Measurements from ENCODE around the gene PARP15.

The PARP15 gene

DNA sequence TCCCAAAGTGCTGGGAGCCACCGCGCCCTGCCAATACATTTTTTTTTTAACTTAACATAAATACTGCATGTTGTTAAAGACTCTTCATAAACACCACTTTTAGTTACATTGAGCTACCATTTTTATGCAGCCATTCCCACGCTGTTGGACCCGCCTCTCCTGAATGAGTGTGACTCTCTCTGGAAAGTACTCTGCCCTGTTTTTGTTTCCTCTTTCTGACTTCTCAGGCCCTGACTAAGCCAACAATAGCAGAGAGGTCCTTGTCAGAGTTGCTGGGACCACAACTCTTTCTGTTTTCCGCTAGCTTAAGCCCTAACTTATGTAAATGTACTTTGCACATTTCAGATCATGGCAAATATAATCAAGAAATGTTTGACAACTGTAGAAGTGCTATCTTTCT lies 35.2 kb downstream of the PARP15 start:
- Histone ChIP-seq H3K18ac (ENCODE audit: low read length) (no peak overlapping the region), H3K79me2 (ENCODE audit: control insufficient read depth, insufficient read depth, low read length, poor library complexity) (no peaks in the 10 kb centered on the region), H3K9ac (ENCODE audit: low read length) (no peak overlapping the region)

GRCh38 chr3:122615303-122615702 lies 37.9 kb downstream of the PARP15 start:
- Histone ChIP-seq H3K27ac (ENCODE audit: low read depth, low read length) (no peak overlapping the region), H3K14ac (ENCODE audit: low read length) (no peak overlapping the region), H4K12ac (ENCODE audit: low read depth, low read length) (no peak overlapping the region), H2AK5ac (ENCODE audit: low read length) (no peak overlapping the region), H2BK120ac (ENCODE audit: insufficient read depth, low read length, poor library complexity) (no peak overlapping the region), H3K79me2 (ENCODE audit: control insufficient read depth, insufficient read depth, low read length, poor library complexity) (no peaks in the 10 kb centered on the region), H2AFZ (ENCODE audit: insufficient read depth, low read length, poor library complexity) (no peak overlapping the region), H3K4ac (ENCODE audit: low read depth, low read length) (no peak overlapping the region), H3K4me1 (ENCODE audit: control insufficient read depth in 1 of 2, insufficient read depth in 2 of 2, low read length in 2 of 2) (no peaks in the 10 kb centered on the region), H2BK12ac (ENCODE audit: low read length) (no peak overlapping the region), H3K23ac (ENCODE audit: low read length) (no peak overlapping the region), H3K4me2 (ENCODE audit: low read length) (no peak overlapping the region), H3K27me3 (ENCODE audit: insufficient read depth, low read length) (no peaks in the 10 kb centered on the region), H3K9me3 (ENCODE audit: insufficient read depth, low read depth, low read length) (no peaks in the 10 kb centered on the region), H4K8ac (ENCODE audit: low read depth, low read length) (no peak overlapping the region), H3K36me3 (ENCODE audit: control insufficient read depth in 1 of 2, insufficient read depth in 2 of 2, low read length in 2 of 2) (no peaks in the 10 kb centered on the region), H3K9ac (ENCODE audit: low read length) (no peak overlapping the region), H3K4me3 (ENCODE audit: low read depth, low read length) (no peak overlapping the region), H3K18ac (ENCODE audit: low read length) (no peak overlapping the region), H2BK5ac (ENCODE audit: low read depth, low read length, poor library complexity) (no peak overlapping the region), H3K79me1 (ENCODE audit: low read length) (no peaks in the 10 kb centered on the region), H4K91ac (ENCODE audit: low read depth, low read length) (no peak overlapping the region)
- WGBS (ENCODE audit: extremely low coverage, insufficient coverage, insufficient read length), result no CpG with 5 or more reads among the region's 3 CpGs
- no peak for DNase-seq

More for the DNA sequence above, 35.2 kb downstream of the PARP15 start:
- H3K14ac ChIP-seq (ENCODE audit: low read length), result no peak overlapping the region
- H3K79me1 ChIP-seq (ENCODE audit: low read length), result no peaks in the 10 kb centered on the region
- H3K4me3 ChIP-seq (ENCODE audit: low read depth, low read length), result no peak overlapping the region
- H4K91ac ChIP-seq (ENCODE audit: low read depth, low read length), result no peak overlapping the region
- H2BK5ac ChIP-seq (ENCODE audit: low read depth, low read length, poor library complexity), result no peak overlapping the region
- no peak overlapping the region for H4K8ac ChIP-seq (ENCODE audit: low read depth, low read length)
- H3K27me3 ChIP-seq (ENCODE audit: insufficient read depth, low read length), result no peaks in the 10 kb centered on the region
- no peak overlapping the region for H3K4me2 ChIP-seq (ENCODE audit: low read length)
- no peaks in the 10 kb centered on the region for H3K9me3 ChIP-seq (ENCODE audit: insufficient read depth, low read depth, low read length)
- no peaks in the 10 kb centered on the region for H3K36me3 ChIP-seq (ENCODE audit: control insufficient read depth in 1 of 2, insufficient read depth in 2 of 2, low read length in 2 of 2)
- H3K23ac ChIP-seq (ENCODE audit: low read length), result no peak overlapping the region
- H4K12ac ChIP-seq (ENCODE audit: low read depth, low read length), result no peak overlapping the region
- H2AFZ ChIP-seq (ENCODE audit: insufficient read depth, low read length, poor library complexity), result no peak overlapping the region
- no peak overlapping the region for H2BK120ac ChIP-seq (ENCODE audit: insufficient read depth, low read length, poor library complexity)
- H3K27ac ChIP-seq (ENCODE audit: low read depth, low read length), result no peak overlapping the region
- no peaks in the 10 kb centered on the region for H3K4me1 ChIP-seq (ENCODE audit: control insufficient read depth in 1 of 2, insufficient read depth in 2 of 2, low read length in 2 of 2)
- no CpG with 5 or more reads among the region's 5 CpGs for WGBS (ENCODE audit: extremely low coverage, insufficient coverage, insufficient read length)
- no peak for DNase-seq
- no peak overlapping the region for H3K4ac ChIP-seq (ENCODE audit: low read depth, low read length)
- no peak overlapping the region for H2AK5ac ChIP-seq (ENCODE audit: low read length)
- no peak overlapping the region for H2BK12ac ChIP-seq (ENCODE audit: low read length)

- Histone ChIP-seq H3K4me2 (ENCODE audit: low read length) (no peak overlapping the region), H4K8ac (ENCODE audit: low read depth, low read length) (no peak overlapping the region), H3K9ac (ENCODE audit: low read length) (no peak overlapping the region), H3K27me3 (ENCODE audit: insufficient read depth, low read length) (no peaks in the 10 kb centered on the region), H3K27ac (ENCODE audit: low read depth, low read length) (no peak overlapping the region), H3K4ac (ENCODE audit: low read depth, low read length) (no peak overlapping the region), H4K91ac (ENCODE audit: low read depth, low read length) (no peak overlapping the region), H3K36me3 (ENCODE audit: control insufficient read depth in 1 of 2, insufficient read depth in 2 of 2, low read length in 2 of 2) (no peaks in the 10 kb centered on the region), H3K79me1 (ENCODE audit: low read length) (no peaks in the 10 kb centered on the region), H3K4me1 (ENCODE audit: control insufficient read depth in 1 of 2, insufficient read depth in 2 of 2, low read length in 2 of 2) (no peaks in the 10 kb centered on the region), H3K79me2 (ENCODE audit: control insufficient read depth, insufficient read depth, low read length, poor library complexity) (no peaks in the 10 kb centered on the region), H3K4me3 (ENCODE audit: low read depth, low read length) (no peak overlapping the region), H2AK5ac (ENCODE audit: low read length) (no peak overlapping the region), H2BK5ac (ENCODE audit: low read depth, low read length, poor library complexity) (no peak overlapping the region), H2AFZ (ENCODE audit: insufficient read depth, low read length, poor library complexity) (no peak overlapping the region), H4K12ac (ENCODE audit: low read depth, low read length) (no peak overlapping the region), H3K23ac (ENCODE audit: low read length) (no peak overlapping the region), H3K18ac (ENCODE audit: low read length) (no peak overlapping the region), H3K9me3 (ENCODE audit: insufficient read depth, low read depth, low read length) (no peaks in the 10 kb centered on the region), H2BK12ac (ENCODE audit: low read length) (no peak overlapping the region), H2BK120ac (ENCODE audit: insufficient read depth, low read length, poor library complexity) (no peak overlapping the region), H3K14ac (ENCODE audit: low read length) (no peak overlapping the region)
- no CpG with 5 or more reads among the region's 3 CpGs for WGBS (ENCODE audit: extremely low coverage, insufficient coverage, insufficient read length)
- DNase-seq, result peak in 1 of 2 donors; percentile 25
Measured at GRCh38 chr3:122618614-122619013, 41.2 kb downstream of the PARP15 start.

DNA sequence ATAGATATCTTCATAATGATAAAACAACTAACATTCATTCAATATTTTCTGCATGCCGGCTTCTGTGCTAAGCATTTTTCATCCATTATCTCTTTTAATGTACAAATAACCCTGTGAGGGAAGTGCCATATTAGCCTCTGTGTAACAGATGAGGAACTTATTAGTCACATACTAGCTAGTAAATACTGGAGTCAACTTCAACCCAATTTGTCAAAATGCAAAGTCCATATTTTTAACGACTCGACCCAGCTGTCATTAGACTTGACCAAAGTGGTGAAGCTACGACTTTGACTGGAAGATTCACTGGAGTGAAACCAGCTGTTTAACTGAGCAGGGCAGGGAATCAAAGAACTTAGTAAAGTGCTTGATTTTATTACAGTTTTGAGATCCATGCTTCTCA lies 41.6 kb downstream of the PARP15 start:
- WGBS (ENCODE audit: extremely low coverage, insufficient coverage, insufficient read length), result no CpG with 5 or more reads among the region's 4 CpGs
- Histone ChIP-seq H3K27ac (ENCODE audit: low read depth, low read length) (no peak overlapping the region), H3K79me2 (ENCODE audit: control insufficient read depth, insufficient read depth, low read length, poor library complexity) (no peaks in the 10 kb centered on the region), H2AK5ac (ENCODE audit: low read length) (no peak overlapping the region), H4K8ac (ENCODE audit: low read depth, low read length) (no peak overlapping the region), H2BK5ac (ENCODE audit: low read depth, low read length, poor library complexity) (no peak overlapping the region), H4K12ac (ENCODE audit: low read depth, low read length) (no peak overlapping the region), H3K4me2 (ENCODE audit: low read length) (no peak overlapping the region), H3K4me1 (ENCODE audit: control insufficient read depth in 1 of 2, insufficient read depth in 2 of 2, low read length in 2 of 2) (no peaks in the 10 kb centered on the region), H3K79me1 (ENCODE audit: low read length) (no peaks in the 10 kb centered on the region), H3K14ac (ENCODE audit: low read length) (no peak overlapping the region), H3K18ac (ENCODE audit: low read length) (no peak overlapping the region), H3K4me3 (ENCODE audit: low read depth, low read length) (no peak overlapping the region), H2BK120ac (ENCODE audit: insufficient read depth, low read length, poor library complexity) (no peak overlapping the region), H3K36me3 (ENCODE audit: control insufficient read depth in 1 of 2, insufficient read depth in 2 of 2, low read length in 2 of 2) (no peaks in the 10 kb centered on the region), H2AFZ (ENCODE audit: insufficient read depth, low read length, poor library complexity) (no peak overlapping the region), H4K91ac (ENCODE audit: low read depth, low read length) (no peak overlapping the region), H3K9me3 (ENCODE audit: insufficient read depth, low read depth, low read length) (no peaks in the 10 kb centered on the region), H3K27me3 (ENCODE audit: insufficient read depth, low read length) (no peaks in the 10 kb centered on the region), H3K23ac (ENCODE audit: low read length) (no peak overlapping the region), H3K9ac (ENCODE audit: low read length) (no peak overlapping the region), H2BK12ac (ENCODE audit: low read length) (no peak overlapping the region), H3K4ac (ENCODE audit: low read depth, low read length) (no peak overlapping the region)
- DNase-seq, result peak in 1 of 2 donors; percentile 50
